NCI-H748 (cell line): Measurements from ENCODE around the gene PROB1.
"Not testable (repeated sequence)": the region's sequence is repeated elsewhere in the genome, so short reads cannot be mapped to it uniquely, and the experiment has no call there.

Experiments
- DNase-seq: peaks from one replicate; lab custom pipeline; 2025; ENCODE audit not compliant: unreplicated experiment; lab: John Stamatoyannopoulos, UW

PROB1 gene

DNA sequence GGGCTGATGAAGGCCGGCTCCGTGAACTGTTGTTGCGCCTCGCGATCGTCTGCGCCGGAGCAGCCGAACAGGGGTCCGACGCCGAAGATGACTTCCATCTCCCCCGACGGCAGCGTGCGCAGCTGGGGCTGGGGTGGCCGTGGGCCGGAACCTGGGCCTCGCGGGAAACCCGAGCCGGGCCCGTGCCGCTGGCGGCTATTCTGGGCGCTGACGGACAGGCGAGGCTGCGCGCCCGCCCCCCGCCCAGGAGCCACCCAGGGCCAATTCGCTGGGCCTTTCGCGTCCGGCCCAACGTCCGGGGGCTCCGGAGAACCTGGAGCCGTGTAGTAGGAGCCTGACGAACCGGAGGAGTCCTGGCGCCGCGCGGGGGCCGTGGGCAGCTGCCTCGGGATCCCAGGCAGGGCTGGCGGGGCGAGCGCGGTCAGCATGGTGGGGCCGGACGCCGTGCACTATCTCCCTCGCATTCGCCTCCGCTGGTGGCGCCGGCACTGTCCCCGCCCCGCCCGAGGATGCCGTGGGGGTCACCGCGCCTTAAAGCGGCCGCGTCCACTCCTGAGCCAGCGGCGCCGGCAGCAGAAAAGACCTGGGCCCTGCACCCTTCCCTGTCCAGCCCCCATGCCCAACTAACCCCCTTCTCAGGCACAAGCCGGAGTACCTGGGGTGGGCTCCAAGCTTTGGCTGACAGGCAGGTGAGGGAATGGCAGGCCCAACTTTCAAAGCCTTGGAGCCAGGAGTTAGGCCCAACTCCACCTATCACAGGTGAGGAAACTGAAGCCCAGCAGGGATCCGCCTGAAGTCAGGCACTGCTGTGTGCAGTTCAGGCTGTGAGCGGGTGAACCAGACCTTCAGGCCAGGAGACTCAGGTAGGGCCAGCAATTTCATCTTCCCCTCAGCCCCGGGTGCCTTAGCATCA lies at the start of gene PROB1:
TSS of gene PROB1 (minus strand) at position 451 of the 913 bp plus-strand sequence. CDS start at position 428, 23 bp downstream.
- no peak for DNase-seq

- no peak for DNase-seq
Measured at GRCh38 chr5:139443831-139444453, 49.0 kb upstream of the PROB1 start.

DNA sequence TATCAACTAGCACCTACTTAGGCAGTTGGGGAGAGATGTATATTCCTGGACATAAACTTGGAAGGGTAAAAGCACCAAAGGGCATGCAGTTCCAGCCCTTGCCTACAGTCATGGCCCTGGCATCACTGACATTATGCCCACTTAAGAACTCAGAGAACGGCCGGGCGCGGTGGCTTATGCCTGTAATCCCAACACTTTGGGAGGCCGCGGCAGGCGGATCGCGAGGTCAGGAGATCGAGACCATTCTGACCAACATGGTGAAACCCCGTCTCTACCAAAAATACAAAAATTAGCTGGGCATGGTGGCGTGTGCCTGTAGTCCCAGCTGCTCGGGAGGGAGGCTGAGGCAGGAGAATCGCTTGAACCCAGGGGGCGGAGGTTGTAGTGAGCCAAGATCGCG lies 45.5 kb upstream of the PROB1 start:
- DNase-seq: not testable (repeated sequence)

DNA sequence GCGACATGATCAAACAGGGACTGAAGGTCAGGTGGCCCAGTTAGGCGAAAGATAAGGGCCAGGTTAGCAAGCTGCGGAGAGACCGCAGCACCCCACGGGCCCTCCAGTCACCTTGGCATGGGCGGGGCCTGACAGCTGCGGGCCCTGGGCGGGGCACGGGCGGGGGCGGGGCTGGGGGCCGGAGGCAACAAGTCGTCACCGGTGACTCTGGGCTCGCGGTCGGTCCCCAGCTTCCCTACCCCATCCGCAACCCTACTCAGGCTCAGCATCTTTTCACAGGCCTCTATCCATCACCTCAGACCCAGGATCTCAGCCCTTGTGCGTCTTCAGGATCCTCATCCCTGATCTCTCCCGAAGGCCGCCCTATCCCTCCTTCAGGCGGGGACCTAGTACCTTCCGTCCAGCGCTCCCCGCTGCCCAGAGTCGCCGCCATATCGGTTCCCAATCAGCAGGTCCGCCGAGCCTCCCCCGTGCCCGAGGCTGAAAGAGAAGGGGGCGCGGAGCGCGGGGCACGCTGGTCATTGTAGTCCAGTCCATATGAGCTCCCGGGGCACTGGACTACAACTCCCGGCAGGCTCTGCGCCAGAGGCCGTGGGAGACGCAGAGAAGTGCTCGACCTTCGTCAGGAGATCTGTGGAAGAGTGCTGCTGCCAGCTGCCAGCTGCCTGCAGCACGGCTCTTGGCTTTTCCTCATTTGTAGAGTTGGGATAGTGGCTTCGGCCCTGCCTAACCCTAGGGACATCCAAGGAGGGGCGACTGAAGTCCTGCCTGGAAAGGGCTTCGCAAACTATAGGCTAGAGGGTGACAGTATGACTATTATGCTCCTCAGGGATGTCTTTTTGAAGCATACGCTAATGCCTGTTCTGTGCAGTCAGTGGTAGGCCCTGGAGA lies 44.4 kb upstream of the PROB1 start, which contains the start of gene DNAJC18:
TSS of gene DNAJC18 (minus strand) at position 513 of the 891 bp plus-strand sequence. CDS start at position 433, 80 bp downstream.
- DNase-seq: peak; percentile 97

DNA sequence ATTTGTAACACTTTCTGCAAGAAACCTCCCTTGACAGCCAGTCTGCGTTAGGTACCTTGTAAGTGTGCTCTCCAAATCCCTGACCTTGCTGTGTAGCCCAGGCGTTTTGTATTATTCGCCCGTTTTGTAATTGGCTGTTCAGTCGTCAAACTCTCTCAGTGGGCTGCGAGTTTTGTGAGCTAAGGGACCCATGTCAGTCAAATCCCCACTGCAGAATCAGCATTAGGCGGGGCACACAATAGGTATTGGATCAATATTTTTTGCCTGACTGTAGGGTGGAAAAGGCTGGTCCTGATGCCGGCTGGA lies 43.8 kb upstream of the PROB1 start:
- DNase-seq: no peak

GRCh38 chr5:139435676-139436075 lies 40.8 kb upstream of the PROB1 start:
- no peak for DNase-seq

DNA sequence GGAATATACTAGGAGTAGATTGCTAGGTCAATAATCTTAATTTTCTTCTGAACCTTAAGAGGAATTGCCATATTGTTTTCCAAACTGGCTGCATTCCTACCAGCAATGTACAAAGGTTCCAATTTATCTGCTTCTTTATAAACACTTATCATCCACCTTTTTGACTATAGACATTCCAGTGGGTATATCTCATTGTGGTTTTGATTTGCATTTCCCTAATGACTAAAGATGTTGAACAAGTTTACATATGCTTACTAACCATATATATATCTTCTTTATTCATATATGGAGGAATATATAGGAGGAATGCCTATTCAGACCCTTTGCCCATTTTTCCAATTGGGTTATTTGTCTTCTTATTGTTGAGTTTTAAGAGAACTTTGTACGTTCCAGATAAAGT lies 36.8 kb upstream of the PROB1 start:
- DNase-seq: no peak

DNA sequence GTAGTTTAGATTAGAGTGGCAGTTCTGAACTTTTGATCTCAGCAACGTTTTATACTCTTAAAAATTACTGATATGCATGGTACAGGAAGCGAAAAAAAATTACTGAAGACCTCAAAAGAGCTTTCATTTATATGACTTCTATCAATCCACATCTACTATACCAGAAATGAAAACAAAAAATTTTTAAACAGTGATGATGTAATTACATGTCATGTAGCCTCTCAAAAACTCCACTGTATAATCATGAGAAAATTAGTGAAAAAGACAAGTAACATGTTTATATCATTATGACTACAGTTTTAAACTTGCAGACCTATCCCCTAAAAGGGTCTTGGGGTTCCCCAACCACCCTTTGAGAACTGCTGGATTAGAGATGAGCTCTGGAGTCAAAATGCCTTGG lies 35.1 kb upstream of the PROB1 start:
- no peak for DNase-seq

DNA sequence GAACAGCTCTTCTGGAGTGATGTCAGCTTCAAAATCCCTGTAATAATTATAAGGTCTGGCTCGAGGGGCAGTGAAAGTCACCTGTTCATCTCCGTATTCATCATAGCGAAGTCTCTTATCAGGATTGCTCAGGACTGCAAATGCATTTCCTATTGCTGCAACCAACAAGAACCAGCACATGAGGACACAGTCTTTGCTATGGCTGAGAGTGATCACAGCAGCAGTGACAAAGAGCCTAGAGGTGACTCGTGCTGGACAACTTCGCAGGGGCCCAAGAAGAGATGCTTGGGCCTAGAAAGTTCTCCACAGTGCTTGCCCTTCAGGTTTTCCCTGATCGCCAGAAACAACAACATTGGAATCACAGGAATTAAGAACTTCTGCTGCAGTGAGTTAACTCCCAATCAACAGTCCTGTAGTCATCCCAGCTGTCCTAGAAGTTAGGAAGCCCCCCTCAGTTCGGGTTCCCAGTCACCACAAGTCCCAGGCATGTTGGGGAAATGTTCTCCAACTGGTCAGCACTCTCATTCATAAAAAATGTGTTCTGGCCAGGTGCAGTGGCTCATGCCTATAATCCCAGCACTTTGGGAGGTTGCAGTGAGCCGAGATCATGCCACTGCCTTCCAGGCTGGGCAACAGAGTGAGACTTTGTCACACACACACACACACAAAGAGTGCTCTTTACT lies 31.4 kb upstream of the PROB1 start:
- no peak for DNase-seq

DNA sequence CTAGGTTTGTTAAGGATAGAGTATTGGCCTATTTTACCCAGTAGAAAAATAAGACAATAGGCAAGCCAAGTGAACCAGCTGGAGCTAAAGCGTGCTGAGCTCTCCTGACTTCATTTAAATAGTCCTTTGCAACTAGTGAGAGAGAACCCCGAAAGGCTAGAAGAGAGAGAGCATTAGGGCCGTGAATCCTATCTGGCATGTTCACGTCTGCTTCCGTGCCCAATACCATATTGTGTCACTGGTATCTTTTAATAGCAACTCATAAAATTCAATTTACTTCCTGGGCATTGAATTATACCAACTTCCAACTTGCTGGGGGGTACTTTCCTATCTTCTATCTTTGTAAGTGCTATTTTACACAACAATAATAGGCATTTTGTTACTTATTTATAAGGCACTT lies 30.6 kb upstream of the PROB1 start:
- no peak for DNase-seq

GRCh38 chr5:139422307-139422893 lies 27.5 kb upstream of the PROB1 start:
- DNase-seq: peak; percentile 64

DNA sequence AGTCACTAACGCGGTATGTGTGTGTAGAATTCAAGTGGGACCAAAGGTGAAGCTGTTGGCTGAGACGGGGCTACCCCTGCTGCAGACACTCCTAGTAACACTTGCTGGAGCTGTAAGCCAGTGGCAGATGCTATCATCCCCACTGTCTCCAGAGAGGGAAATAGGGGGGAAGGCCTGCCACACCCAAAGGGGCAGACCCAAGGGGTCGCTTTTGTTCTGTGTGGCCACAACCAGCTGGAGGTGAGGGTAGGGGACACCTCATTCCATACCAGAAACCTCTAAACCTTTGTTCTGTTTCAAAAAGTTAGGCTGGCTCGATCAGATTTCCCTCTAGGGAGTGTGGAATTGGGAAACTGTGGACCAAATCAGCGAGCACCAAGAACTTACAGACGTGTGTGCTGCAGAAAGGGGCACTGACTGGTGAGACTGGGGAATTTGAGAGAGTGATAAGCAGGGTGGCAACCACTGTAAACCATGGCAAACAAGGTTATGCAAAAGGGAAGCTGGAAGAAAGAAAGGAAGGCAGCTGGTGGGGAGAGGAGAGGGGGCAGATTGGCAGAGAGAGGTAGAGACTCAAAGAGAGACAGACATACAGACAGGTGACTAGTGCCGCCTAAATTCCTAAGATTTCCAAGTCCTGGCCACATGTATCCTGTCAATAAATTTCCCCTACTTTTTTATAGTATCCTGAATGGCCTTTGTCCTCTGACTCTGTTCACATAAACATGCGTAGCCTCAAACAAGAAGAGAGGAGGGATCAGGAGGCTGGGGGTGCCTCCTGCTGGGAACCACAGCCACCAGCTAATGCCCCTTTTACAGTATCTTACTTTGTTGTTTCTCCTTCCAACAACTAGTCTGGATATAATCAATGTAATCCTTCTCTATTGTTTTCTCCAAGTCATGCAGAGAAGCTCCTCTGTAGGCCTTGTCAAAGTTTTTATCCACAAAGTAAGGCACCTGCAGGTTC lies 24.6 kb upstream of the PROB1 start:
- DNase-seq: no peak

- no peak for DNase-seq
Measured at GRCh38 chr5:139418793-139419192, 23.9 kb upstream of the PROB1 start.

GRCh38 chr5:139417214-139417613 lies 22.3 kb upstream of the PROB1 start:
- no peak for DNase-seq

DNA sequence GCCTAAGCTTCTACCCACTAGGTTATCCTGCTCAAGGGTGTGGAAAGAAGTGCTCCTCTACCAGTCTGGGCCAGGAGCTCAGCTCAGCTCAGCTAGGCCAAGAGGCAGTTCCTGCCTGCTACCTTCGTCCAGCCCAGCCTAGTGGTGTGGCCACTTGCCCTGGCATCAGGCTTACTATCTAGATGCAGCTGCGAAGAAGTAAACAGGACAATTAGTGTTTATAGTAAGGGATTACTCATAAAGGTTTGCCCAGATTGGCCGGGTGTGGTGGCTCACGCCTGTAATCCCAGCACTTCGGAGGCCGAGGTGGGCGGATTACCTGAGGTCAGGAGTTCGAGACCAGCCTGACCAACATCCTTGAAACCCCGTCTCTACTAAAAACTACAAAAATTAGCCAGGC lies 21.7 kb upstream of the PROB1 start:
- no peak for DNase-seq

GRCh38 chr5:139415869-139416268 lies 21.0 kb upstream of the PROB1 start:
- no peak for DNase-seq

DNA sequence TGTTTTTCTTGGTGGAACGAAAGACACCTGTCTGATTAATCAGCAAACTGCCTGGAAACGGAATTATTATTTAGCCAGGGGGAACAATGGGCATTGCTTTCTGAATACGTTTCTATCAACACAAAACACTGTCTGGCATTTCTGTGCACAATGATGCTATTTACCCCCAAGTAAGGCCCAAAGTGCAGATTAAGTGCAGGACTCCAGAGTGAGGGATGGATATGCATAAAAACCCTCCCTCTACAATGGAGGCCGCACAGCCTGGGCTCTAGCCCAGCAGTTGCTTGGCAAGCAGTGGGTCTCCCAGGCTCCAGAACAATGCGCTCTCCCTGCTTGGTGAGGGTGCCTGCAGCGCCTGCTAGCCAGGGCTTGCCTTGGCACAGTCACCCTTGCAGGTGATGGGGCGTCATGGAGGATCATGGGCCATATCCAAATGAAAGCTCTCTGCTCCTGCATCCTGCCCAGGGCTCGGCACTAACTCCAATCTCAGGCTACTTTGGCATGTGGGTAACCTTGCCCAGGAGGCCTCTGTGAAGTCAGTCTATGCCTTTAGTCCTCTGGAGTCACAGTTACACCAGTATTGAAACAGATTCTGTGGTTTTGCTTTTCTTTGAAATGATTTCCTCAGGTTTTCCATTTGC lies 20.4 kb upstream of the PROB1 start:
- no peak for DNase-seq

- no peak for DNase-seq
Measured at GRCh38 chr5:139414581-139415130, 19.8 kb upstream of the PROB1 start.

- DNase-seq: no peak
Measured at GRCh38 chr5:139413963-139414362, 19.1 kb upstream of the PROB1 start.
